NAMALWA (cell line): ENCODE measurements around the gene SLC8B1.
A peak's percentile ranks its signal among the peaks of the same experiment; 100 is the strongest.
"Not testable (repeated sequence)": the region's sequence is repeated elsewhere in the genome, so short reads cannot be mapped to it uniquely, and the experiment has no call there.

Source experiments
- DNase-seq: peaks from one replicate; pipeline ENCODE4 v3.0.0-alpha.2; 2015; ENCODE audit warnings: low spot score

The SLC8B1 gene

DNA sequence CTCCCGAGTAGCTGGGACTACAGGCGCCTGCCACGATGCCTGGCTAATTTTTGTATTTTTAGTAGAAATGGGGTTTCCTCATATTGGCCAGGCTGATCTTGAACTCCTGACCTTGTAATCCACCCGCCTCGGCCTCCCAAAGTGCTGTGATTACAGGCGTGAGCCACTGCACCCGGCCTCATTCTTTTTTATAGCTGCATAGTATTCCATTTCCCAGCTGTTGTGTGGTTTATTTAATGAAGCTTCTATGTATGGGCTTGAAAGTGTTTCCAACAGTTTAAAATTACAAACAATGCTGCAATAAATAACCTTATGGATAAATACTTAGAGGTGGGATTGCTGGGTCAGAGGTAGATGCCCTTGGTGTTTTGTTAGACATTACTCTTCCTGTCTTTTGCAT is 19.3 kb upstream of the SLC8B1 start:
- DNase-seq = not testable (repeated sequence)

DNA sequence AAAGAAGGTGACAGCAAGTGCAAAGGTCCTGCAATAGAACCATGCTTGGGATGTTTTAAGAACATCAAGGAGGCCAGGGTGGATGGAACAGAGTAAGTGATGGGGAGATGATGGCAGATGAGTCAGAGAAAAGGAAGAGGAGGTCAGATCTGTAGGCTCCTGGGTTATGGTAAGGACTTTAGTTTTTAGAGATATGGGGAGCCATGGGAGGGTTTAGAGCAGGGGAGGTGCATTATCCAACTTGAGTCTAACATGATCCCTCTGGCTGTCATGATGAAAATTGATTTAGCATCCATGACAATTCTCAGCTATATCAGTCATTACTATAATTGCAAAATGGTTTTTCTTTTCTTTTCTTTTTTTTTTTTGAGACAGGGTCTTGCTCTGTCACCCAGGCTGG is 16.2 kb upstream of the SLC8B1 start:
- no peak for DNase-seq

DNA sequence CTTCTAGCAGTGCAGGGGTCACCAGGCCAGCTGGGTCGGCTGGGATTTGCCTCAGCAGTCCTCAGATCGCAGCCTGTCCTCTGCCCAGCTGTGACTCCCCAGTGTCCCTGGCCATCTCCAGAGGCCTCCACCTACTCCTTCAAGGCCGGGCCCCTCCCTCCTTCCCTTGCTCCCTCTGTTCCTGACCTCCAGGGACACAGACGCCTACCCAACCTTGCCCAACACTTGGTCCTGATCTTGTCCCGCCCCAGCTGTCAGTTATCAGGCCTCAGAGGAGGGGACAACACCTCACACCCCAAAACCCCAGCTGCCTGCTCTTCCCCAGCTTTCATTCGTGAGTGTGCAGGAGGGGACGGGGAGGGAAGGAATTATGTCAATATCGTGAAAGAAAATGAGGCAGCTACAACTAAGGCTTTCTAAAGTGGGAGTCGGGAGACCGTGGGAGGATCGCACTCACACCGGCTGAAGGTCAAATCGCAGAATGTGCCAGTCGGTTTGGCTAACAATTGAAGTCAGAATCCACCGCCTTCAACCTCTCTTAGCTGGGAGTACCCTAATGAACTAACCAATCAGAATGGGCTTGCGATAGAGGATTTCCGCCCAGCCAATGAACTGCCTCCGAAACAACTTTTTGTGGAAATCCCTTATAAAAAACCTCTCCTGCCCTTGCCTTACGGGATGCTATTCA is 14.1 kb upstream of the SLC8B1 start:
- no peak for DNase-seq

DNA sequence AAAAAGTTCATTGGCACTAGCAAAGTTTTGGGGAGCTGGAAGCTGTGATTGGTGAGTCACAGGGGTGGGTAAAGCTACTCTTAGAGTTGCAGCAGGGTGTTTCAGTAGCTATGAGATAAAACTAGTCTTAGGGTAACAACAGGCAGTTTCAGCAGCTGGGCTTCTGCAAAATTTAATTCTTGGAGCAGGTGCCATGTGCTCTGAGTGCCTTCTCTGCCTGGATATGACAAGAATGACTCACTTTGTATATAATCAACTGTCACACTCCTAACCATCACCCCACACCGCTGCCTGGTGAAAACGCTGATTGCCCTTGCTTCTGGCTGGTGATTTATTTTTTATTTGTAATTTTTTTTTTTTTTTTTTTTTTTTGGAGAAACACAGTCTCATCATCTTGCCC is 13.0 kb upstream of the SLC8B1 start:
- no peak for DNase-seq

DNA sequence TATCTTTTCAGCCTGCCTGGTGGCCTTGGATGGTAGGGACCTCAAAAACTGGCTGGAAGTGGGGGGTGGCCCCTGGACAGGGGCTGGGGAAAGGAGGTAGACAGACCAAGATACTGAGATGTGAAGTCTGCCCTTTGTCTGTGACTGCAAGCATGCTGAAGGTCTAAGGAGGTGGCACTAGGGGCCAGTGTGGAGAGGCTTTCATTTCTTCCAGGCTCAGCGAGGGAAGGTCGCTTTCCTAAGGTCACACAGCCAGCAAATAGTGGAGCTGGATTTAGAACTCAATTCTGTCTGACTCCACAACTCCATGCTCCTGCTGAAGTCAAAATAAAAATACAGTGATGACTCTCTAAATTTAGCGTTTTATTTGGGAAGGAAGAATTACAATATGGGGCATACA is 12.2 kb upstream of the SLC8B1 start:
- no peak for DNase-seq

DNA sequence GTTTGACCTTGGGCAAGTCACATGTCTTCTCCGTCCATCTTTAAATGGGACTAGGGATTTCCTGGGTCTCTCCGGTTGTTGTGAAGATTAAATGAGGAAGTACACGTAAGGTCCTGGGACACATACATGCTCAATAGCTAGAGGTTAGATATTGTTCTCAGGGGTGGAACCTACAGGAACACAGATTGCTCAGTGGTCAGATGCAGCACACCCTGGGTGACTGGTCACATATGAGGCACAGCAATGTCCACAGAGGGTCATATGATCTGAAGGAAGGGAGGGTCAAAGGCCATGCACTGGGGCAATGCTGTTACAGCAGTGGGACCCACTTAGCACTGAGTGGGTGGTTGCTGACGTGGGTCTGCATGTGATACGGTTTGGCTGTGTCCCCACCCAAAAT is 11.4 kb upstream of the SLC8B1 start:
- DNase-seq = no peak

DNA sequence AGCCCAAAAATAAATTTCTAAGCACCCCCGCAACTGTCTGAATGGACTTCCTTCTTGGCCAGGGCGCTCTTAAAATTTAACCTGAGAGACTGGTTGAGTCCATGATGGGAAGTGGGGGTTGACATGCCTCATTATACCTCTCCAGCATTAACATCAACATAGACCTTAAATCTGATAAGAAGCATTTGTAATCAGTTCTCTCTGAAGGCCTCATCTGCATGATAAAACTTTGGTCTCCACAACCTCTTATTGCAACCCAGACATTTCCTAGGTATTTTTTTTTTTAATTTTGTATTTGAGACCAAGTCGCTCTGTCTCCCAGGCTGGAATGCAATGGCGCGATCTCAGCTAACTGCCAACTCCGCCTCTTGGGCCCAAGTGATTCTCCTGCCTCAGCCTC is 10.4 kb upstream of the SLC8B1 start:
- no peak for DNase-seq

DNA sequence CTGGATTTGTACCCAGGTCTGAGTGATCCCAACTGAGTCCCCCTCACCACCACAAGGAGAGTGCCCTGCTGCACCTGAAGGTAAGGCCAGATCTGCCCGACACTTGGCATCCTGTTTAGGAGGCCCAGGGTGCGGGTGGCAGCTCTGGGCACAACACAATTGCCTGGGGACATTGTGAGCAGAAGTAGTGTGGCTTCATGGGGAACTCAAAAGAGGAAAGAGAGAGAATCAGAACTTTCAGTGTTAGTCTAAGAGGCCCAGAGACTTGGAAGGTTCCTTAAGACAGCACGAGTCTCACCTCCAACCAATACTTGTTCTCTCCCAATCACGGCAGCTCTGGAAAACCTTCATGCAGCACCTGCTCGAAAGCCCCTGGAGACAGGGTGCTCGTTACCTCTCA is 6.6 kb upstream of the SLC8B1 start:
- no peak for DNase-seq

DNA sequence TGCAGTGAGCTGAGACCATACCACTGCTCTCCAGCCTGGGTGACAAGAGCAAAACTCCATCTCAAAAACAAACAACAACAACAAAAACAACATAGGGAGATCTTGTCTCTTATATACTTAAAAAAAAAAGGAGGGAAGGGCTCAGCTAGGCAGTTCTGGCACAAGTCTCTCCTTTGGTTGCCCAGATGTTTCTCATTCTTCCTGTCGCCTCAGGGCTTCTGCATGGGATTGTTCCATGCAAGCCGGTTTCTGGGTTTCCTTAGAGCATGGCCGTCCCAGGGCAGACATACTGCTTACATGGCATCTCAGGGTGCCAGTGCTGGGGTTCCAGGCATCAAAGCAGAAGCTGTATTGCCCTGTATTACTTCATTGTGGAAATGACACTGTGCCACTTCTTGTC is 5.2 kb upstream of the SLC8B1 start:
- DNase-seq = no peak

DNA sequence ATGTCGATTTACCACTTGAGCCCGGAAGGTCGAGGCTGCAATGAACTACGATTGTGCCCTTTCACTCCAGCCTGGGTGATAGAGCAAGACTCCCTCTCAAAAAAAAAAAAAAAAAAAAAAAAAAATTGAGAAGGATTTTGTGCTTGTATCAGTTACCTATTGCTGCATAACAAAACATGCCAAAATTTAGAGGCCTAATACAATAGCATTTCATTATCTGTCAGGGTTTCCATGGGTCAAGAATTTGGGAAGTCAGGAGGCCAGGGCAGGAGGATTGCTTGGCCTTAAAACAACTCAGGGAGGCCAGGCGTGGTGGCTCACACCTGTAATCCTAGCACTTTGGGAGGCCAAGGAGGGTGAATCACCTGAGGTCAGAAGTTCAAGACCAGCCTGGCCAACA is 4.6 kb upstream of the SLC8B1 start:
- no peak for DNase-seq

DNA sequence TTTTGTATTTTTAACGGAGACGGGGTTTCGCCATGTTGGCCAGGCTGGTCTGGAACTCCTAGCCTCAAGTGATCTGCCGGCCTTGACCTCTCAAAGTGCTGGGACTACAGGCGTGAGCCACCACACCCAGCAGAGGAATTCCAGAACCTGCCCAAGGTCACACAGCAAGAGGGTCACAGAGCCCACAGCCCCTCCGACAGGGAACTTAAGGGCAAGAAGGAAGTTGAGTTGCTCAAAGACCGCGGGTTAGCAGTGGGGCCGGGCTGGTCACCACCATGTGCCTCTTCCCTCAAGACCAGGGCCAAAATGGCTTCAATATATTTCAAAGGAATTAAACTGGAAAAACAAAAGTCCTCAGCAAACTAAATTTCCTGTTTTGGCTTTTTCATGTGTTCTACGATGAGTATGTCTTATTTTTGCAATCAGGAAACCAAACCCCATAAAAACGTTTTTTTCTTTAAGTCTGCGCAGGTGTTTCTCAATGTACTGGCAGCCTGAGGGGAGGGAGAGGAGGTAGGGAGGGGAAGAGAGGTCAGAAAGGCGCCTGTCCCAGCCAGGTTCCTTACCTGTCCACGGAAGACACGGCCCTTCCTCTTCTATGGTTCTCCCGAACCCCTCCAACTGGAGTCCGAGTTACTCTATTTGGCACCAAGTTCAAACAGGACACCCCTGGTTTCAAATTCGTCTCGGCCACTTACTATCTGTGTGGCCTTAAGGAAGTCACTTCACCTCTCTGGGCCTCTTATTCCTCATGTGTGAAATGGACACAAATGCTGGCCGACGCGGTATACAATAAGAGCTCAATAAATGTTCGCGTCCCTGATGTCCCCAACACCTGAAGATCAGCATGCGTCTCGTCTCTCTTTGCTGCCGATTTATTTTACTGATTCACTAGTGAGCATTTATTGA is 778 bp downstream of the SLC8B1 start:
- peak; percentile 48 for DNase-seq

DNA sequence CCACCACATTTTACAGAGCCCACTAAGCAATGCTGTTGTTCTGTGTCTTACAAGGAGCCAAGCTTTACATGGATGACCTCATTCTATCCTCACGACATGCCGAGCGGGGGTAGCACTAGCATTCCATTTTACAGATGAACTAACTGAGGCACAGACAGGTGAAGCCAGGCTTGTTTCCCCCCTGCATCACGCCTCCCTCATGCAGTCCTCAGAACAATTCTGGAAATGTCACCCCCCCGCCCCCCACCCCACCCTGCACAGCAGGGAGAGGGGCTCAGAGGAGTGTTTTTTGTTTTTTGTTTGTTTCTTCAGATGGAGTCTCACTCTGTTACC is 1.5 kb downstream of the SLC8B1 start:
- no peak for DNase-seq

DNA sequence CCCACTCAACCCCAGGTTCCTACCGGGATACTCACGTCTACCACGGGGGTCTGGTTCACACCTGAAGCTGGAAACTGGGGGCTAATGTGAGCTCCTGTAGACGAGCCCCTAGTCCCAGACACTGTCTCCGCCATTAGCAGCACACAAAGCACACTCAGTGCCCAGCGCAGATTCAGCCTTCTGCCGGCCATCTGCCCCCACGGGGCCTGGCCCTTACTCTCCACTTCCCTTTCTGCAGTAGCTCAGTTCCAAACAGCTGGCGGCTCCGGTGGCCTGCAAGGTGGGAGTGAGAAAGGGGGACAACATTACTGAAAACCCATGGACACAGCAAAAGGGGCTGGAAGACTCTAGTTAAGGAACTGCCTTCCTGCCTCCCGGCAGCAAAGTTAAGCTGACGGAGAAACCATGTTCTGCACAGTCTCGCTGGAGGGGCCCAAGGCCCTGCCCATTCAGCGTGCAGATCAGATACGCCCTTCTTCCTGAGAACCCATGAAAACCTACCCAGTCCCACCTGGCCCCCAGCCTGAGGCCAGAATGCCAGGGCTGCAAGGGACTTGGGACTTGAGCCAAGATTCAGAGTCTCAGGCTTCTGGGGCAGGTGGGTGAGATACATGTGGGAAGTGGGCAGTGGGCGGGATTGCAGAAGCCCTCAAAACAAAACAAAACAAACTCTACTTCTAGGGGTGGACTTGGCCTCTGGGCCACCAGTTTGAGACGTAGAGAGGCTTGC is 2.1 kb downstream of the SLC8B1 start:
- DNase-seq = no peak

DNA sequence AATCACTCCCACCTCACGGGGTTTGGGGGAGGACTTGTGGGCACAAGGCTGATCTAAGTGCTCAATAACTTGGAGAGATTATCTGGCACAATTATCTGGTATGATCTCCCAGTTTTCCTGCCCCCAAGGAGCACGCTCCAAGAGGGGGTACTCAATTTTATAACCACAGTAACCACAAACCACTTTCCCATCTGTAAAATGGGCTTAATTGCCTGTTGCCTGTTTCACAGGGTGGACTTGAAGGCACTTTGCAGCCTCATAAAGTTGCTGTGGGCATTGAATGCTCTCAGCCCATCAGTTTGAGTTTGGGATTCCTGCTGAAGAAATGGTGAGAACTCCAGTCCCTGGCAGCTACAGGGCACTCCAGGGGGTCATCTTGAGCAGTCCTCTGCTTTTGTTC is 4.4 kb downstream of the SLC8B1 start:
- no peak for DNase-seq

DNA sequence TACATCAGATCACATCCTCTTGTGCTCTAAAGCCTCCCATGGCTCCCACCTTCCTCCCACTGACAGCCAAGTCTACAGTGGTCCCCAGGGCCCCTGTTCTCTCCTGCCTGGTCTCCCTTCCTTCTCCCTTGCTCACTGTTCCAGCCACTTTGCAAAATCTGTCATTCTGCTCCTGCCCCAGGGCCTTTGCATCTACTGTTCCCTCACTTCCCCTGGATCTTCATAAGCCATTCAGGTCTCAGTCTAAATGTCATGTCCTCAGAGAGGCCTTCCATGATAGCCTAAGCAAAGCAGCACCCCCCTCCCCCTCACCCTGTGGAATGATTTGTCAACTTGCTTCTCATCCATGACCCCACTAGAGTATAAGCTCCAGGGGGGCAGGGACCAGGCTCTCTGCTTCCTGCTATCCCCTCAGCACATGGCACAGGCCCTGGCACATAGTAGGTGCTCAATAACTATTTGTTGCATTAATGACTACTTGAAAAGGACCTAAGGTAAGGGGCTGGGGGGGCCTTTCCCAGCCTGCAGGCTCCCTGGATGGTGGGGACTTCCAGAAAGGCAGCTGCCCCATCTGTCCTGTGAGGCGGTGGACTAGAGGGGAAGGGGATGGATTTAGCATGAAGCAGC is 5.0 kb downstream of the SLC8B1 start:
- DNase-seq = no peak

DNA sequence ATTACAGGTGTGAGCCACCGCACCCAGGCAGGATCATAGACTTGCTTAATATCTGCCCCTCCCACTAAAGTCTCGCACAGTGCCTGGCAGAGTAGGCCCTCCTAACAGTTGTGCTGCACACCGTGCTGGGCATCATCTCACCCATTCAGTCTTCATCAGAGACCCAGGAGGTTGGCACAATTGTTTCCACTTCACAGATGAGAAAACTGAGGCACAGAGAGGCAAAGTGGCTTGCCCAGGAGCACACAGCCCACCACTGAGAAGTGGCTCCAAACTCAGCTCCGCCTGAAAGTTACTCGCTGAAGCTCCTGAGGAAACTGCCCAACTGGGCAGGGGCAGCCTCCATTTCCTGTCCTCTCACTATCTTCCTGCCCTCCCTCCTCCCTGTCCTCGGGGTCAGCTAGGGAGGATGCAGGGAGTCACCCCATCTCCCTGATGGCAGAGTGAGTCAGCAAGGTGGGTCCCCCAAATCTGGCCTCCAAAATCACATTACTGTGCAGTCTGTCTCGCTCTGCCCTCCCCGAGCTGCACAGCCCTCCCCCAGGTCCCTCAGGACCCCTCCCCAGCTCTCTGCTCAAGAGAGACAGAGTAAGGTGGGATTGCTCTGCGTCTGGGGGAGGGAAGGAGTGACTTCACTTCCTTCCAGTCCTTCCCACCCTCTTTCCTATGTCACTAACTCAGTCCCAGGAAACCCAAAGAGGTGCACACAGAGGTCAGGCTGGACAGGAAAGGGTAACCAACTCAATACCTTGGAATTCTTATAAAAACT is 5.7 kb downstream of the SLC8B1 start:
- no peak for DNase-seq

DNA sequence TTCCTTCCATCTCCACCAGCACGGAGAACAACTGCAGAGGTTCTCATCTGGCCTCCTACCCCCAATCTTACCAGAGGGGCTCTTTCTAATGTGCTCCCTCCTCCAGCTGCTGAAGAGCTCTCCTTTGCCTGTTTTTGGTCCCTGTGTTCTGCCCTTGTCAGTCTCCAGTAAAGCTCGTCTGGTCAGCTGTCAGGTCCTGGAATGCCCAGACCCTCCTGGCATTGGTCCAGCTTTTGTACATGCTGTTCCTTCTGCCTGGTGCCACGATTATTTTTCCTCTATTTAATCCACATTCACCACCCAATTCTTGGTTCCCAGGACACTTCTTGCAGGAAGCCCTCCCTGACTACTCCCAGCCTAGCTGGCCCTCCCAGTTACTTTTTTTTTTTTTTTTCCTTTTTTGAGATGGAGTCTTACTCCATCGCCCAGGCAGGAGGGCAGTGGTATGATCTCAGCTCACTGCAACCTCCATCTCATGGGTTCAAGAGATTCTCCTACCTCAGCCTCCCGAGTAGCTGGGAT is 6.5 kb downstream of the SLC8B1 start:
- no peak for DNase-seq

DNA sequence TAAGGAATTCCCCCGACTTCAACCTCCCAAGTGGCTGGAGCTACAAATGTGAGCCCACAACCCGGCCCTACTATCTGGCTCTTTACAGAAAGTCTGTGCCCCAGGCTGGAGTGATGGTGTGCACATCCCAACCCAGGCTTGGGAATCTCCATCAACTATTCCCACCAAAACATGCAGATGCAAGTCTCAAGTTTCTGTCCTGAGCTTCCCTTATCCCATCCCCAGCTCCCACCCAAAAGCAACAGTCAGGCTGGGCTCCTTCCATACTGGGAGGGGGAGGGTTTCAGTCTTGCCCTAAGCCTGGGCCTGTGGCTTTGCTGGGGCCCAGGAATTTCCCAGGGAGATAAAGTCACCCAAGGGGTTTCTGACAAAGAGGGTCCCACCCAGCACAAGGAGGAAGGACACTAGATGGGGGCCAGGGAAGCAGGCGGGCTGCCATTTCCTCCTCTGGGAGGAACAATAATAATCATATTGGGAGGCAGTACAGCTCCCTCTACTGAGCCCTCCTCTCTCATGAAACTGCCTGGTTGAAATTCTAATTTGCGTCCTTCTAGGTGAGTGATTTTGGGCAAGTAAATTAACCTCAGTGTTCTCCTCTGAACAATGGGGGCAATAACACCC is 8.0 kb downstream of the SLC8B1 start:
- no peak for DNase-seq

DNA sequence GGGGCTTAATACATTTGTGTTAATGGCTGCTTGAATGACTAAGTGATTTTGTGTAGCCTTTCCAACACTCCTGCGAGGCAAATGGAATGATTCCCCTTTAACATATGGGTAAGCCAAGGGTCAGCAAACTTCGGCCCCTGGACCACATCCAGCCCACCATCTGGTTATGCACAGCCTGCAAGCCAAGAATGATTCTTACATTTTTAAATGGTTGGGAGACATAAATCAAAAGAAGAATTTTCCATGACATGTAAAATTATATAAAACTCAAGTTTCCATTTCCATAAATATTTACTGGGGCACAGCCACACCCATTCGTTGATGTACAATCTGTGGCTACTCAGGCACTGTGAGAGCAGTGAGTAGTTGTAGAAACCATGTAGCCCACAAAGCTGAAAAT is 9.0 kb downstream of the SLC8B1 start:
- no peak for DNase-seq

DNA sequence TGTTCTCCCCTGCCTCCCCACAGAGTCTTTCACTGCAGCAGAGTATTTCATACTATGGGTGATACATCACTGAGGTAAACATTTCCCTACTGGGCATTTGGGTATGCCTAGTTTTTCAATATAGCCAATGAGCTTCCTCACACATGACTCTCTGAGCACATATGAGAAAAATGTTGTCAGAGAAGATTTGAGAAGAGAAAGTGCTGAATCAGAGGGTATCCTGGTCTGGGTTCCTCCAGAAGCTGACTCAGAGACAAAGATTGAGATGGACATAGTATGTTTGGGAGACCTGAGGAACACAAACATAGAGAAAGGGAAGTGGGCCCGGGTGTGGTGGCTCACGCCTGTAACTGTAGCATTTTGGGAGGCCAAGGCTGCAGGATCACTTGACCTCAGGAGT is 12.6 kb downstream of the SLC8B1 start:
- DNase-seq = no peak

DNA sequence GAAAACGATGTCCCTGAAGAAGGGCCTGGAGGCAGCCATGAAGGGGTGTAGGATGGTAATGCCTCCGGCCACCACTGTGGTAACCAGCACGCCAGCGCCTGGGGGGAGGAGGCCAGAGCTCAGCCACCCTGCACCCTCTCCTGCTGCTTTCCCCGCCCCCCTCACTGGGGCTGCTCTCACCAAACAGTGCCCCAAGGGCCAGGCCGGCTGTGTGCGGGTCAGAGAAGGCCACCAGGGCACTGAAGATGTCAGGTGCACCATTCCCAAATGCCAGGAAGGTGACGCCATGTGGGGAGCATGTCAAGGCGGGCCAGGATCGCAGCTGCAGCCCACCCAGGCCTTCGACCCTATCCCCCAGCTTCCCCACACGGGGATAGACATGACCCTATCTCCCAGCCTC is 14.5 kb downstream of the SLC8B1 start:
- DNase-seq = no peak
